HG02678 (cell line): ENCODE data around the gene EFS.

Experiments used
- ATAC-seq: cut with Tn5 transposase; IDR thresholded peaks from one replicate; pipeline ENCODE4 v1.9.1; 2021; ENCODE audit warnings: mild to moderate bottlenecking, moderate library complexity; ENCODE audit not compliant: unreplicated experiment

The EFS gene

DNA sequence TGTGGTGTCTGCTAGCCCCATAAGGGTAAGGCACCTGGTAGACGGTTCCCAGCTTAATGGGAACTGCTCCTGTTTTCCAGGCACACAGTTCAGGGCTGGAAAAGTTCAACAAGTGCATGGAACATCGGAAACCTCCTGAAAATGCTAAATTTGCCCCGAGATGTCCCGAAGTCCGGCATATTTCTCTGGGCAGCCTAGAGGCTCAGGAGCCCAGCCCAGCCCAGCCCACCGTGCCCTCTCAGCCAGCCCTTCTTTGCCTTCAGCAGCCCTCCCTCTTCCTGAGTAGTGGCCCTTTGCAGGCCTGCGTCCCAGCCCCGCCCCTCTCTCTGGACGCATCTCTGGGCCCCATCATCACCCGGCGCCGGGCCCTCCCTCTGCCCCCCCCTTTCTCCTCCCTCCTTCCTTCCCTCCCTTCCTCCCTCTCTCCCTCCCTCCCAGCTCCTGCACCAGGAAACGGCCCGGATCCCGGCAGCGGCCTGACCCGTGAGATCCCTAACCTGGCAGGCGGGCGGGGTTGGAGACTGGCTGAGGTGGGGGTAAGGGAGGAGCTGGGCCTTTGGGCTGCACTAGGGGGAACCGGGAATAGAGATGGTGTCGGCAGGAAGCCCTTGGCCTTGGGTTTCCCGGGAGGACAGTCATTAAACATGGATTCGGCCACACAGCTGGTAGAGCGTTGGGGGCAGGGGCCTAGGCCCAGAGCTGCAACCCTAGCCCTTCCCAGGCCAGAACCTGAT is 58.4 kb downstream of the EFS start, which contains the start of gene BCL2L2:
Gene BCL2L2 (plus strand): TSS at position 422 of the 734 bp plus-strand sequence. CDS start 935 bp downstream, outside the sequence.
- peak; percentile 18 for ATAC-seq
